PC-9 (cell line): Measurements from ENCODE around the gene FILIP1. TPM values are rescaled to one million over a fixed set of nuclear protein-coding genes. Genes with fewer than 3 reads are reported as not detected.

ENCODE experiments used
- BruUV-seq: library from RNA; stranded (reverse); fragments of 400-500 nt; replicated peaks from 2 replicates; lab custom pipeline; 2021; lab: Mats Ljungman, UMichigan
- CTCF ChIA-PET: fragments of 300-600 bp; sonication (Branson Sonifier 250); formaldehyde crosslinking; loops from one replicate; lab custom pipeline; 2022; ENCODE audit warnings: antibody characterized with exemption; lab: Charles Lee
- POLR2A ChIA-PET: fragments of 300-600 bp; sonication (Branson Sonifier 250); formaldehyde crosslinking; loops from one replicate; lab custom pipeline; 2022; ENCODE audit warnings: antibody characterized with exemption; ENCODE audit not compliant: unreplicated experiment; lab: Charles Lee
- DNase-seq, 2 experiments: peaks; one replicate each; pipeline versions ENCODE4 v3.0.0 to v3.0.0-alpha.2; 2015 to 2022; ENCODE audit warnings: mixed read lengths in 1 of 2
- H2AFZ ChIP-seq: fragments of 200-600 bp; sonication (generic); 2 replicates; pipeline ENCODE4 v1.8.1; 2017; ENCODE audit warnings: antibody characterized with exemption
- H3F3A ChIP-seq: fragments of 200-600 bp; sonication (generic); 2 replicates; pipeline ENCODE4 v1.8.1; 2017; ENCODE audit warnings: antibody characterized with exemption, mild to moderate bottlenecking, low read depth; ENCODE audit not compliant: insufficient read depth
- H3K27ac ChIP-seq: fragments of 200-600 bp; sonication (generic); 2 replicates; pipeline ENCODE4 v1.6.1; 2016; ENCODE audit warnings: mixed run types
- H3K27me3 ChIP-seq: fragments of 200-600 bp; sonication (generic); 2 replicates; pipeline ENCODE4 v1.6.1; 2016; ENCODE audit warnings: low read depth, mixed run types; ENCODE audit not compliant: insufficient read depth
- H3K36me3 ChIP-seq: fragments of 200-600 bp; sonication (generic); 2 replicates; pipeline ENCODE4 v1.6.1; 2016; ENCODE audit warnings: low read depth, mixed run types
- H3K4me1 ChIP-seq: fragments of 200-600 bp; sonication (generic); replicated peaks from 2 replicates; pipeline ENCODE4 v1.6.1; 2016; ENCODE audit warnings: mixed run types; ENCODE audit not compliant: insufficient read depth
- H3K4me2 ChIP-seq: fragments of 200-600 bp; sonication (generic); 2 replicates; pipeline ENCODE4 v1.6.1; 2017; ENCODE audit warnings: mixed run types
- H3K4me3 ChIP-seq: fragments of 200-600 bp; sonication (generic); 2 replicates; pipeline ENCODE4 v1.6.1; 2016; ENCODE audit warnings: mixed run types
- H3K79me2 ChIP-seq: fragments of 200-600 bp; sonication (generic); 2 replicates; pipeline ENCODE4 v1.6.1; 2017; ENCODE audit warnings: low read depth, mixed run types
- H3K9me2 ChIP-seq: fragments of 200-600 bp; sonication (generic); 2 replicates; pipeline ENCODE4 v1.8.1; 2017; ENCODE audit warnings: mild to moderate bottlenecking; ENCODE audit not compliant: insufficient read depth
- H3K9me3 ChIP-seq: fragments of 200-600 bp; sonication (generic); 2 replicates; pipeline ENCODE4 v1.8.1; 2016; ENCODE audit warnings: low read depth; ENCODE audit not compliant: insufficient read depth
- H4K20me1 ChIP-seq: fragments of 200-600 bp; sonication (generic); 2 replicates; pipeline ENCODE4 v1.8.1; 2017; ENCODE audit not compliant: insufficient read depth
- EZH2 ChIP-seq: fragments of 200-600 bp; sonication (generic); IDR thresholded peaks from 2 replicates; pipeline ENCODE4 v1.8.0; 2017; ENCODE audit warnings: antibody characterized with exemption, low read depth
- intact Hi-C: fragments of 100-400 bp; cut with micrococcal nuclease; formaldehyde crosslinking; loops from one replicate; pipeline ENCODE4 v1.10.0; 2022; ENCODE audit not compliant: unreplicated experiment
- total RNA-seq: library from RNA; stranded (reverse); gene quantifications from 2 replicates; pipeline ENCODE4 v1.2.3, GENCODE V29; 2021
- TF ChIP-seq, protein P1 (sequence below): fragments of 200-600 bp; sonication (generic); conservative IDR thresholded peaks from 2 replicates; pipeline ENCODE4 v1.6.1; 2017; ENCODE audit warnings: mixed run types, antibody characterized with exemption, mild to moderate bottlenecking, moderate library complexity

The FILIP1 gene
- total RNA-seq, 1 experiment from 2014 or later: 0.15 TPM

DNA sequence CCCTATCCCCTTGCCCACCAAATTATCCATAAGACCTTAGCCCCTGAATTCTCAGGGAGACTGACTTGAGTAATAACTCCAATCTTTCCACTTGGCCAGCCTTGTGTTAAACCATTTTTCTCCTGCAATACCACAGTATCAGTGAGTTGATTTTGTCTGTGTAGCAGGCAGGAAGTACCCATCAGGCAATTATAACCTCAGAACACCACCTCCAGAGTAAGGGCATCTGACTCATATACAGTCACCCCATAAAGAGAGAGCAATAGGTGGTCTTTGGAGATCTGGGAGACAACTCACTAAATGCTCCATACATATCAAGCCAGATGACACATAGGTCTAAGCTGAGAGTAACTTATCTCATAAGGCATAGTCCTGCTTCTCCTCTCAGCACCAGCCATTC is 83.7 kb downstream of the FILIP1 start:
- Histone ChIP-seq H3K27me3 (no peaks in the 10 kb centered on the region), H3F3A (no peaks in the 10 kb centered on the region), H2AFZ (no peak overlapping the region), H3K4me2 (no peak overlapping the region), H3K27ac (no peak overlapping the region), H3K36me3 (no peaks in the 10 kb centered on the region), H3K4me1 (peaks cover 5% of the 10 kb centered on the region; the same call in 1 of the 2 replicates), H3K79me2 (no peaks in the 10 kb centered on the region), H3K4me3 (no peak overlapping the region), H3K9me3 (no peaks in the 10 kb centered on the region), H4K20me1 (no peaks in the 10 kb centered on the region), H3K9me2 (no peaks in the 10 kb centered on the region)
- no TSS peak for BruUV-seq
- DNase-seq: no peak
- no peak for TF ChIP-seq EZH2
- TF ChIP-seq, protein P1, sequence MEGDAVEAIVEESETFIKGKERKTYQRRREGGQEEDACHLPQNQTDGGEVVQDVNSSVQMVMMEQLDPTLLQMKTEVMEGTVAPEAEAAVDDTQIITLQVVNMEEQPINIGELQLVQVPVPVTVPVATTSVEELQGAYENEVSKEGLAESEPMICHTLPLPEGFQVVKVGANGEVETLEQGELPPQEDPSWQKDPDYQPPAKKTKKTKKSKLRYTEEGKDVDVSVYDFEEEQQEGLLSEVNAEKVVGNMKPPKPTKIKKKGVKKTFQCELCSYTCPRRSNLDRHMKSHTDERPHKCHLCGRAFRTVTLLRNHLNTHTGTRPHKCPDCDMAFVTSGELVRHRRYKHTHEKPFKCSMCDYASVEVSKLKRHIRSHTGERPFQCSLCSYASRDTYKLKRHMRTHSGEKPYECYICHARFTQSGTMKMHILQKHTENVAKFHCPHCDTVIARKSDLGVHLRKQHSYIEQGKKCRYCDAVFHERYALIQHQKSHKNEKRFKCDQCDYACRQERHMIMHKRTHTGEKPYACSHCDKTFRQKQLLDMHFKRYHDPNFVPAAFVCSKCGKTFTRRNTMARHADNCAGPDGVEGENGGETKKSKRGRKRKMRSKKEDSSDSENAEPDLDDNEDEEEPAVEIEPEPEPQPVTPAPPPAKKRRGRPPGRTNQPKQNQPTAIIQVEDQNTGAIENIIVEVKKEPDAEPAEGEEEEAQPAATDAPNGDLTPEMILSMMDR: no peak
- intact Hi-C loops: loop anchor here (5.0 kb wide), 1 partner anchor 37 kb away; no protein-coding TSS in a partner anchor
- ChIA-PET CTCF (no interaction called here), POLR2A (no interaction called here)

DNA sequence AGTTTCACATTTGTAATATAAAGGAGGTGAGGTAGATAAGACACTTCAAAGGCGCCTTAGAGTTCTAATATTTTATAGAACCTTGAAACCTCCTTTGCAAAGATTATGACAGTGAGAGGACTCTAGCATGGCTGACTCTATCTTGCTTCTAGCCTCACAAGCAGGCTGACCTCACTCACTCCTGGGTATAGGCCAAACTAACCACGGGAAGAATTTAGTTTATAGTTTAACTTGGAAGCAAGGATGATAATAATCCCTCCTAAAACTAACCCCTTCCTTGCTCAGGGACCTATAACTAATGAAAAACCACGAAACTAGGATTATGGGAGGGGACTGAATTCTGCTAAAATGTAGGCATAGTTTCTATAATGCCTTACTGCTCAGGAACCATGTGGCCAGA is 84.3 kb downstream of the FILIP1 start:
- Histone ChIP-seq H3K9me3 (no peaks in the 10 kb centered on the region), H3K4me3 (no peak overlapping the region), H3K9me2 (no peaks in the 10 kb centered on the region), H3K79me2 (no peaks in the 10 kb centered on the region), H3K4me1 (peaks cover 5% of the 10 kb centered on the region; the same call in 1 of the 2 replicates), H2AFZ (no peak overlapping the region), H3K27ac (no peak overlapping the region), H3K27me3 (no peaks in the 10 kb centered on the region), H3K4me2 (no peak overlapping the region), H3K36me3 (no peaks in the 10 kb centered on the region), H4K20me1 (no peaks in the 10 kb centered on the region), H3F3A (no peaks in the 10 kb centered on the region)
- intact Hi-C loops: no loop called here
- BruUV-seq: no TSS peak
- POLR2A ChIA-PET: no interaction called here
- DNase-seq: no peak
- no peak for TF ChIP-seq EZH2
- CTCF ChIA-PET: no interaction called here

DNA sequence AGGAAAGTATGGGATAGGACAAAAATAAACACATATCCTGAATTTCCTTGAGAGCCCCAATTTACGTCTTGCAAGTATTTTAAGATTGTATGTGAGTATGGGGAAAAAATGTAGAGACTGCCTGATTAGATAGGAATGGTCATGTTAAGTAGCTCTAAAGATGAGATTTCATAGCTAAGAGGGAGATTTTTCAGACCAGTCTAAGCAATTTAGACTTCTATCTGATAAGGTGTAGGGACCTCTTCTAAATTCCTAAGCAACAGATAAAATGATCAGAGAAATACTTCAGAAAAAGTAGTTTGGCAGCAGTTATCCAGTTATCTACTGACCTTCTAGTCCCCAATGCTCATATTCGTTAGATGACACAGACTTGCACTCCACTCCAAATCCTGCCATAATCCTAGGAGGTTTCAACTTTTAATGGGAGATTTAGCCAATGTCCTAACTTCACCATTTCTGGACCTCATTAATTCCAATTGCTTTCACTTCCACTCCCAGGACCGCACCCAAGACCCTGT is 90.0 kb downstream of the FILIP1 start:
- DNase-seq: no peak
- Histone ChIP-seq H4K20me1 (no peaks in the 10 kb centered on the region), H3K4me1 (no peaks in the 10 kb centered on the region), H3K36me3 (no peaks in the 10 kb centered on the region), H3K4me3 (no peak overlapping the region), H2AFZ (no peak overlapping the region), H3K27me3 (no peaks in the 10 kb centered on the region), H3K9me2 (no peaks in the 10 kb centered on the region), H3K79me2 (no peaks in the 10 kb centered on the region), H3K9me3 (no peaks in the 10 kb centered on the region), H3F3A (no peaks in the 10 kb centered on the region), H3K4me2 (no peak overlapping the region), H3K27ac (no peak overlapping the region)
- TF ChIP-seq, protein P1: no peak
- no peak for TF ChIP-seq EZH2
- intact Hi-C loops: no loop called here
- ChIA-PET CTCF (no interaction called here), POLR2A (no interaction called here)
- no TSS peak for BruUV-seq

DNA sequence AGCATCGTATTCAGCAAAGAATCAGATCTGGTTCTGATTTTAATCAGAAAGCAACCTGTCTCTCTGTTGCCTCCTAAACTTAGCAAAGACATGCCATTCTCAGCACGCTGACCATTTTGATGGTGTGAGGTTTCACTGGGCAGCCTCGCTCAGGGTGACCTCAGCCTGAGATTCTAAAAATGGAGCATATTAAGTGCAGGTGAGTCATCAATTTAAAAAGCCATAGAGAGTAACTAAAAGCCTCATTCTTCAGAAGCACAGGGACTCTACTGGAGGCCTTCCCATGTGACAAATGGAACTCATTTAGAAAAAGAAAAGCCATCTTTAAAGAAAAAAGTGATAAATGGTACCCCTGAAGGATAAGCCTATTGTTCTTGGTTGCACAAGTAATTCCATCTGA is 91.3 kb downstream of the FILIP1 start:
- no peak overlapping the region for H3K27ac ChIP-seq
- no peaks in the 10 kb centered on the region for H3K79me2 ChIP-seq
- no peaks in the 10 kb centered on the region for H4K20me1 ChIP-seq
- BruUV-seq: no TSS peak
- no peak overlapping the region for H3K4me2 ChIP-seq
- intact Hi-C loops: no loop called here
- CTCF ChIA-PET: no interaction called here
- no peak overlapping the region for H3K4me3 ChIP-seq
- H3K9me3 ChIP-seq: no peaks in the 10 kb centered on the region
- no peaks in the 10 kb centered on the region for H3K36me3 ChIP-seq
- H3F3A ChIP-seq: no peaks in the 10 kb centered on the region
- no peak overlapping the region for H2AFZ ChIP-seq
- POLR2A ChIA-PET: no interaction called here
- H3K4me1 ChIP-seq: no peaks in the 10 kb centered on the region
- peak in 1 of 2 experiments; percentile 20 for DNase-seq
- H3K9me2 ChIP-seq: no peaks in the 10 kb centered on the region
- TF ChIP-seq, protein P1: no peak
- no peak for TF ChIP-seq EZH2
- no peaks in the 10 kb centered on the region for H3K27me3 ChIP-seq
